ENCODE data around the gene NRAP. TPM values are rescaled to one million over a fixed set of nuclear protein-coding genes. Genes with fewer than 3 reads are reported as not detected.

The NRAP gene
- total and polyA plus RNA-seq, 10 of the 15 experiments (the other 5 are each of a cell fraction or from before 2014, with no cell fraction given): not detected

DNA sequence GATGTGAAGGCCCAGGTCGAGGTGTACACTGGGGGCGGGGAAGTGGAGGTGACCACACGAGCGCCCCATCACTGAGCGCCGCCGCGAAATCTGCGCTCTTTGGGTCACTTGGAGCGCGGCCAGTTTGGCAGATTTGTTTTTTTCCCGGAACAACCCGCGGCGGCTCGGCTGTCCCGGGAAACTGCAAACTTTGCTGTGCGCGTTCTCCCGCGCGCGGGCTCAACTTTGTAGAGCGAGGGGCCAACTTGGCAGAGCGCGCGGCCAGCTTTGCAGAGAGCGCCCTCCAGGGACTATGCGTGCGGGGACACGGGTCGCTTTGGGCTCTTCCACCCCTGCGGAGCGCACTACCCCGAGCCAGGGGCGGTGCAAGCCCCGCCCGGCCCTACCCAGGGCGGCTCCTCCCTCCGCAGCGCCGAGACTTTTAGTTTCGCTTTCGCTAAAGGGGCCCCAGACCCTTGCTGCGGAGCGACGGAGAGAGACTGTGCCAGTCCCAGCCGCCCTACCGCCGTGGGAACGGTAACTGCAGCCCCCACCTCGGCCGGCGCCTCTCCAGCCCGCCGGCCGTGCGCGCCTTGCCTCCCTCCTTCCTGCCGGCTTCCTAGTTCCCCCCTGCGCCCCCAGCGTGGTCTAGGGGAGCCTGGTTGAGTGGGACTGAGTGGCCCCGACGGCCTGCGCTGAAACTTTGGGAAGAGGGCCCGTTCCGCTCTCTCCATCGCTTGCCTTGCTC, 15.8 kb upstream of the NRAP start, which contains the start of gene CASP7 (continued):
- TF ChIP-seq, protein P1, sequence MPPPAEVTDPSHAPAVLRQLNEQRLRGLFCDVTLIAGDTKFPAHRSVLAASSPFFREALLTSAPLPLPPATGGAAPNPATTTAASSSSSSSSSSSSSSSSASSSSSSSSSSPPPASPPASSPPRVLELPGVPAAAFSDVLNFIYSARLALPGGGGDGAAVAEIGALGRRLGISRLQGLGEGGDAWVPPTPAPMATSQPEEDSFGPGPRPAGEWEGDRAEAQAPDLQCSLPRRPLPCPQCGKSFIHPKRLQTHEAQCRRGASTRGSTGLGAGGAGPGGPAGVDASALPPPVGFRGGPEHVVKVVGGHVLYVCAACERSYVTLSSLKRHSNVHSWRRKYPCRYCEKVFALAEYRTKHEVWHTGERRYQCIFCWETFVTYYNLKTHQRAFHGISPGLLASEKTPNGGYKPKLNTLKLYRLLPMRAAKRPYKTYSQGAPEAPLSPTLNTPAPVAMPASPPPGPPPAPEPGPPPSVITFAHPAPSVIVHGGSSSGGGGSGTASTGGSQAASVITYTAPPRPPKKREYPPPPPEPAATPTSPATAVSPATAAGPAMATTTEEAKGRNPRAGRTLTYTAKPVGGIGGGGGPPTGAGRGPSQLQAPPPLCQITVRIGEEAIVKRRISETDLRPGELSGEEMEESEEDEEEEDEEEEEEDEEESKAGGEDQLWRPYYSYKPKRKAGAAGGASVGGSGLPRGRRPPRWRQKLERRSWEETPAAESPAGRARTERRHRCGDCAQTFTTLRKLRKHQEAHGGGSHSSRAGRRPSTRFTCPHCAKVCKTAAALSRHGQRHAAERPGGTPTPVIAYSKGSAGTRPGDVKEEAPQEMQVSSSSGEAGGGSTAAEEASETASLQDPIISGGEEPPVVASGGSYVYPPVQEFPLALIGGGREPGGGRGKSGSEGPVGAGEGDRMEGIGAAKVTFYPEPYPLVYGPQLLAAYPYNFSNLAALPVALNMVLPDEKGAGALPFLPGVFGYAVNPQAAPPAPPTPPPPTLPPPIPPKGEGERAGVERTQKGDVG (CRISPR knock-in tag; IDR thresholded peaks at IDR 0.05): no peak
- peak; percentile 99; the same call in 1 of the 2 replicates for TF ChIP-seq ASH2L (IDR thresholded peaks at IDR 0.05; ENCODE audit: borderline replicate concordance, low read depth)
- TF ChIP-seq POLR2AphosphoS5 (IDR thresholded peaks at IDR 0.05; ENCODE audit: low read length): peak; percentile 80
- peak; percentile 11 for TF ChIP-seq SP1 (IDR thresholded peaks at IDR 0.05; ENCODE audit: low read depth, low read length)
- peak; percentile 4; the same call in 1 of the 2 replicates for TF ChIP-seq EED (IDR thresholded peaks at IDR 0.05; ENCODE audit: low read depth)
- TF ChIP-seq TCF7 (IDR thresholded peaks at IDR 0.05; ENCODE audit: borderline replicate concordance): no peak
- peak; percentile 62 for TF ChIP-seq MEF2B (IDR thresholded peaks at IDR 0.05; ENCODE audit: partially characterized antibody, poor library complexity, severe bottlenecking)
- TF ChIP-seq, protein P2, sequence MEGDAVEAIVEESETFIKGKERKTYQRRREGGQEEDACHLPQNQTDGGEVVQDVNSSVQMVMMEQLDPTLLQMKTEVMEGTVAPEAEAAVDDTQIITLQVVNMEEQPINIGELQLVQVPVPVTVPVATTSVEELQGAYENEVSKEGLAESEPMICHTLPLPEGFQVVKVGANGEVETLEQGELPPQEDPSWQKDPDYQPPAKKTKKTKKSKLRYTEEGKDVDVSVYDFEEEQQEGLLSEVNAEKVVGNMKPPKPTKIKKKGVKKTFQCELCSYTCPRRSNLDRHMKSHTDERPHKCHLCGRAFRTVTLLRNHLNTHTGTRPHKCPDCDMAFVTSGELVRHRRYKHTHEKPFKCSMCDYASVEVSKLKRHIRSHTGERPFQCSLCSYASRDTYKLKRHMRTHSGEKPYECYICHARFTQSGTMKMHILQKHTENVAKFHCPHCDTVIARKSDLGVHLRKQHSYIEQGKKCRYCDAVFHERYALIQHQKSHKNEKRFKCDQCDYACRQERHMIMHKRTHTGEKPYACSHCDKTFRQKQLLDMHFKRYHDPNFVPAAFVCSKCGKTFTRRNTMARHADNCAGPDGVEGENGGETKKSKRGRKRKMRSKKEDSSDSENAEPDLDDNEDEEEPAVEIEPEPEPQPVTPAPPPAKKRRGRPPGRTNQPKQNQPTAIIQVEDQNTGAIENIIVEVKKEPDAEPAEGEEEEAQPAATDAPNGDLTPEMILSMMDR (IDR thresholded peaks at IDR 0.05 in 2 of 3, conservative IDR thresholded peaks at IDR 0.05 in 1 of 3; ENCODE audit: control insufficient read depth in 2 of 3, extremely low read depth in 1 of 3, insufficient read depth in 1 of 3, low read depth in 3 of 3, low read length in 3 of 3): peak; percentile 40 to 59 (median 49)
- 0 out of 2 replicates have a peak, but pooled peaks have one; percentile 1 for TF ChIP-seq LARP7 (IDR thresholded peaks at IDR 0.05)
- TF ChIP-seq WRNIP1 (IDR thresholded peaks at IDR 0.05; ENCODE audit: borderline replicate concordance, low read depth, low read length): no peak
- TF ChIP-seq BHLHE40 (IDR thresholded peaks at IDR 0.05; ENCODE audit: borderline replicate concordance in 1 of 2, low read depth in 2 of 2, low read length in 1 of 2): peak; percentile 27 to 47; a peak in 2 of 4 replicates
- TF ChIP-seq IKZF2 (IDR thresholded peaks at IDR 0.05): 0 out of 4 replicates have a peak, but pooled peaks of 1 of the 2 experiments have one; percentile 15
- TF ChIP-seq NR2C1 (IDR thresholded peaks at IDR 0.05): no peak
- TF ChIP-seq KLF5 (IDR thresholded peaks at IDR 0.05; ENCODE audit: partially characterized antibody): peak; percentile 21
- peak; percentile 15; the same call in 1 of the 2 replicates for TF ChIP-seq CREB1 (IDR thresholded peaks at IDR 0.05; ENCODE audit: low read depth)
- 0 out of 2 replicates have a peak, but pooled peaks have one; percentile 58 for TF ChIP-seq RBBP5 (conservative IDR thresholded peaks at IDR 0.05)
- 0 out of 2 replicates have a peak, but pooled peaks have one; percentile 44 for TF ChIP-seq SMAD5 (IDR thresholded peaks at IDR 0.05; ENCODE audit: low read depth)
- no peak for TF ChIP-seq CEBPB (IDR thresholded peaks at IDR 0.05; ENCODE audit: borderline replicate concordance in 1 of 2, low read depth in 2 of 2, low read length in 2 of 2)
- TF ChIP-seq BMI1 (IDR thresholded peaks at IDR 0.05; ENCODE audit: borderline replicate concordance): no peak
- peak; percentile 49 for TF ChIP-seq RELA (IDR thresholded peaks at IDR 0.05; ENCODE audit: borderline replicate concordance, partially characterized antibody)
- peak; percentile 36; the same call in 1 of the 2 replicates for TF ChIP-seq CBFB (IDR thresholded peaks at IDR 0.05; ENCODE audit: low read depth)
- no peak for TF ChIP-seq BACH1 (IDR thresholded peaks at IDR 0.05; ENCODE audit: borderline replicate concordance)
- peak; percentile 80 for TF ChIP-seq IKZF1 (conservative IDR thresholded peaks at IDR 0.05)
- no peak for TF ChIP-seq SUPT20H (IDR thresholded peaks at IDR 0.05; ENCODE audit: borderline replicate concordance, control insufficient read depth, low read depth, low read length)
- 0 out of 2 replicates have a peak, but pooled peaks have one; percentile 43 for TF ChIP-seq POLR2AphosphoS2 (IDR thresholded peaks at IDR 0.05; ENCODE audit: low read depth, low read length)
- TF ChIP-seq GATAD2B (conservative IDR thresholded peaks at IDR 0.05; ENCODE audit: low read depth): peak; percentile 58; the same call in 1 of the 2 replicates
- TF ChIP-seq SMC3 (IDR thresholded peaks at IDR 0.05; ENCODE audit: borderline replicate concordance, low read length): peak; percentile 18; the same call in 1 of the 2 replicates

Measured in GM12878 (cell line).